Measurements from ENCODE around the gene SAMD5. TPM values are rescaled to one million over a fixed set of nuclear protein-coding genes. Genes with fewer than 3 reads are reported as not detected.

Gene SAMD5
- total RNA-seq, 1 experiment from 2014 or later: 0.23 TPM

- H3K36me3 ChIP-seq (ENCODE audit: control insufficient read depth, insufficient read depth, low read length): peaks cover 4% of the 10 kb centered on the region; the same call in 1 of the 2 replicates
- BruUV-seq (replicated peaks): no TSS peak
- no peaks in the 10 kb centered on the region for H3K9me3 ChIP-seq (ENCODE audit: control insufficient read depth, insufficient read depth, low read depth, low read length)
- intact Hi-C loops (cut with micrococcal nuclease; ENCODE audit: unreplicated experiment) (no loop called here), in situ Hi-C loops (cut with HindIII; ENCODE audit: low pct_unique_long_range_greater_than_20kb, low sequenced_read_pairs) (no loop called here)
- H3K4me3 ChIP-seq (ENCODE audit: low read depth in 2 of 2, low read length in 2 of 2): no peak overlapping the region
- peaks cover 14% of the 10 kb centered on the region for H3K27me3 ChIP-seq (ENCODE audit: control insufficient read depth, insufficient read depth, low read length)
- TF ChIP-seq POLR2AphosphoS5 (IDR thresholded peaks at IDR 0.05; ENCODE audit: low read depth, low read length) (no peak), SIN3A (IDR thresholded peaks at IDR 0.05; ENCODE audit: borderline replicate concordance, insufficient read depth, low read depth, low read length) (no peak), REST (IDR thresholded peaks at IDR 0.05; ENCODE audit: insufficient read depth in 1 of 2, low read depth in 2 of 2, low read length in 1 of 2) (no peak), TCF7L2 (IDR thresholded peaks at IDR 0.05; ENCODE audit: low read depth, low read length) (no peak)
- TF ChIP-seq, protein P1, sequence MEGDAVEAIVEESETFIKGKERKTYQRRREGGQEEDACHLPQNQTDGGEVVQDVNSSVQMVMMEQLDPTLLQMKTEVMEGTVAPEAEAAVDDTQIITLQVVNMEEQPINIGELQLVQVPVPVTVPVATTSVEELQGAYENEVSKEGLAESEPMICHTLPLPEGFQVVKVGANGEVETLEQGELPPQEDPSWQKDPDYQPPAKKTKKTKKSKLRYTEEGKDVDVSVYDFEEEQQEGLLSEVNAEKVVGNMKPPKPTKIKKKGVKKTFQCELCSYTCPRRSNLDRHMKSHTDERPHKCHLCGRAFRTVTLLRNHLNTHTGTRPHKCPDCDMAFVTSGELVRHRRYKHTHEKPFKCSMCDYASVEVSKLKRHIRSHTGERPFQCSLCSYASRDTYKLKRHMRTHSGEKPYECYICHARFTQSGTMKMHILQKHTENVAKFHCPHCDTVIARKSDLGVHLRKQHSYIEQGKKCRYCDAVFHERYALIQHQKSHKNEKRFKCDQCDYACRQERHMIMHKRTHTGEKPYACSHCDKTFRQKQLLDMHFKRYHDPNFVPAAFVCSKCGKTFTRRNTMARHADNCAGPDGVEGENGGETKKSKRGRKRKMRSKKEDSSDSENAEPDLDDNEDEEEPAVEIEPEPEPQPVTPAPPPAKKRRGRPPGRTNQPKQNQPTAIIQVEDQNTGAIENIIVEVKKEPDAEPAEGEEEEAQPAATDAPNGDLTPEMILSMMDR (IDR thresholded peaks at IDR 0.05): no peak
- H3K27ac ChIP-seq (ENCODE audit: low read length): no peak overlapping the region
- CTCF ChIA-PET: no interaction called here
- peaks cover 7% of the 10 kb centered on the region for H3K4me1 ChIP-seq (ENCODE audit: control insufficient read depth, insufficient read depth, low read length)
- POLR2A ChIA-PET: no interaction called here
- DNase-seq (ENCODE audit: low read depth, low spot score) (no peak), ATAC-seq (no peak)
Measured at GRCh38 chr6:147510929-147511590, 2.6 kb downstream of the SAMD5 start.

- H3K9me3 ChIP-seq (ENCODE audit: control insufficient read depth, insufficient read depth, low read depth, low read length): no peaks in the 10 kb centered on the region
- POLR2A ChIA-PET: no interaction called here
Measured at GRCh38 chr6:147514831-147515230, 6.3 kb downstream of the SAMD5 start.

More at GRCh38 chr6:147514831-147515230, 6.3 kb downstream of the SAMD5 start:
- TF ChIP-seq POLR2AphosphoS5 (IDR thresholded peaks at IDR 0.05; ENCODE audit: low read depth, low read length) (no peak), REST (IDR thresholded peaks at IDR 0.05; ENCODE audit: insufficient read depth in 1 of 2, low read depth in 2 of 2, low read length in 1 of 2) (no peak), SIN3A (IDR thresholded peaks at IDR 0.05; ENCODE audit: borderline replicate concordance, insufficient read depth, low read depth, low read length) (no peak), TCF7L2 (IDR thresholded peaks at IDR 0.05; ENCODE audit: low read depth, low read length) (no peak)
- TF ChIP-seq, protein P1 (IDR thresholded peaks at IDR 0.05): no peak
- in situ Hi-C loops (cut with HindIII; ENCODE audit: low pct_unique_long_range_greater_than_20kb, low sequenced_read_pairs) (no loop called here), intact Hi-C loops (cut with micrococcal nuclease; ENCODE audit: unreplicated experiment) (no loop called here)
- no peak for ATAC-seq
- H3K4me1 ChIP-seq (ENCODE audit: control insufficient read depth, insufficient read depth, low read length): no peaks in the 10 kb centered on the region
- peaks cover 6% of the 10 kb centered on the region for H3K27me3 ChIP-seq (ENCODE audit: control insufficient read depth, insufficient read depth, low read length)
- no peak overlapping the region for H3K4me3 ChIP-seq (ENCODE audit: low read depth in 2 of 2, low read length in 2 of 2)
- no peaks in the 10 kb centered on the region for H3K36me3 ChIP-seq (ENCODE audit: control insufficient read depth, insufficient read depth, low read length)
- H3K27ac ChIP-seq (ENCODE audit: low read length): no peak overlapping the region
- no peak for DNase-seq (ENCODE audit: low read depth, low spot score)
- CTCF ChIA-PET: no interaction called here
- BruUV-seq (replicated peaks): no TSS peak

Measured in Panc1 (cell line).